H1 (cell line): ENCODE results near the gene GNG7. TPM values are rescaled to one million over a fixed set of nuclear protein-coding genes. Genes with fewer than 3 reads are reported as not detected.

ENCODE experiments used
- CTCF ChIA-PET: fragments of 300-600 bp; sonication (Branson Sonifier 250); formaldehyde crosslinking; loops from one replicate; lab custom pipeline; 2021; ENCODE audit not compliant: partially characterized antibody; lab: Charles Lee
- POLR2A ChIA-PET: fragments of 300-600 bp; sonication (Branson Sonifier 250); formaldehyde crosslinking; loops from one replicate; lab custom pipeline; 2021; ENCODE audit warnings: inconsistent platforms; ENCODE audit not compliant: partially characterized antibody; lab: Charles Lee
- DNase-seq, 2 experiments: peaks; one replicate each; pipeline versions ENCODE4 v3.0.0 to v3.0.0-alpha.2; 2010 to 2022; ENCODE audit warnings: low spot score in 2 of 2, low read depth in 1 of 2, mixed read lengths in 1 of 2
- FAIRE-seq: peaks from 2 replicates; lab custom pipeline; 2011; peaks lifted over from hg19 to GRCh38; lab: Jason Lieb, UNC
- H2AFZ ChIP-seq: 2 replicates; pipeline ENCODE4 v1.8.1; 2012; ENCODE audit warnings: low read length, inconsistent platforms
- H2AK5ac ChIP-seq: 2 replicates; pipeline ENCODE4 v1.6.1; 2013; ENCODE audit warnings: low read depth, low read length
- H2BK120ac ChIP-seq: replicated peaks from 2 replicates; pipeline ENCODE3; 2013; ENCODE audit warnings: low read depth, low read length, inconsistent platforms
- H2BK12ac ChIP-seq: 2 replicates; pipeline ENCODE4 v1.6.1; 2013; ENCODE audit warnings: low read depth, low read length
- H2BK15ac ChIP-seq: 2 replicates; pipeline ENCODE4 v1.6.1; 2013; ENCODE audit warnings: low read length
- H2BK20ac ChIP-seq: 2 replicates; pipeline ENCODE4 v1.6.1; 2013; ENCODE audit warnings: low read length
- H2BK5ac ChIP-seq: 2 replicates; pipeline ENCODE4 v1.6.1; 2013; ENCODE audit warnings: low read depth, low read length
- H3K14ac ChIP-seq: 2 replicates; pipeline ENCODE4 v1.6.1; 2013; ENCODE audit warnings: inconsistent platforms; ENCODE audit not compliant: insufficient read length
- H3K18ac ChIP-seq: 2 replicates; pipeline ENCODE4 v1.6.1; 2013; ENCODE audit warnings: low read length; ENCODE audit errors: extremely low read depth
- H3K23ac ChIP-seq: 2 replicates; pipeline ENCODE4 v1.6.1; 2013; ENCODE audit warnings: inconsistent platforms; ENCODE audit not compliant: insufficient read length
- H3K23me2 ChIP-seq: 2 replicates; pipeline ENCODE4 v1.6.1; 2013; ENCODE audit warnings: low read depth, low read length
- H3K27ac ChIP-seq: 2 replicates; pipeline ENCODE4 v1.6.1; 2011; ENCODE audit warnings: low read depth, low read length, inconsistent platforms
- H3K27me3 ChIP-seq, 4 experiments: replicated peaks in 1 of 4; 1 replicate in 1 of 4; 2 replicates in 3 of 4; pipeline versions ENCODE4 v1.6.1 to v1.8.1; 2011 to 2013; ENCODE audit warnings: low read length in 3 of 4, mild to moderate bottlenecking in 3 of 4, inconsistent platforms in 2 of 4, mixed read lengths in 2 of 4, moderate library complexity in 1 of 4; ENCODE audit not compliant: control insufficient read depth in 3 of 4, insufficient read depth in 3 of 4; ENCODE audit errors: extremely low read depth in 1 of 4
- H3K36me3 ChIP-seq, 4 experiments: 2 replicates each; pipeline versions ENCODE4 v1.6.1 to v1.8.1; 2011 to 2013; ENCODE audit warnings: mild to moderate bottlenecking in 4 of 4, low read length in 3 of 4, moderate library complexity in 2 of 4, control low read depth in 1 of 4, inconsistent platforms in 1 of 4; ENCODE audit not compliant: insufficient read depth in 4 of 4, control insufficient read depth in 2 of 4
- H3K4ac ChIP-seq: replicated peaks from 2 replicates; pipeline ENCODE3; 2013; ENCODE audit warnings: low read length, low read depth, mixed read lengths, inconsistent platforms; ENCODE audit not compliant: insufficient read length
- H3K4me1 ChIP-seq, 4 experiments: replicated peaks in 1 of 4; 1 replicate in 1 of 4; 2 replicates in 3 of 4; pipeline versions ENCODE4 v1.6.1 to v1.8.1; 2011 to 2013; ENCODE audit warnings: low read length in 3 of 4, inconsistent platforms in 2 of 4, mixed read lengths in 1 of 4; ENCODE audit not compliant: insufficient read depth in 4 of 4, control insufficient read depth in 3 of 4
- H3K4me2 ChIP-seq, 2 experiments: 2 replicates each; pipeline versions ENCODE4 v1.6.1 to v1.8.1; 2011 to 2013; ENCODE audit warnings: low read depth in 2 of 2, low read length in 2 of 2, control low read depth in 1 of 2, inconsistent platforms in 1 of 2, mild to moderate bottlenecking in 1 of 2; ENCODE audit not compliant: insufficient read depth in 1 of 2
- H3K4me3 ChIP-seq, 4 experiments: fragments of 200-600, 300-600 bp in 1 of 4; sonication (generic), shearing (Covaris generic), sonication (Bioruptor Twin) in 1 of 4; 2 replicates each; pipeline versions ENCODE4 v1.5.1 to v1.8.1; 2011 to 2016; ENCODE audit warnings: low read length in 4 of 4, low read depth in 3 of 4, control low read depth in 2 of 4, inconsistent platforms in 2 of 4, mild to moderate bottlenecking in 2 of 4, mixed read lengths in 1 of 4, moderate library complexity in 1 of 4; ENCODE audit not compliant: insufficient read depth in 2 of 4; ENCODE audit errors: extremely low read depth in 1 of 4
- H3K56ac ChIP-seq: replicated peaks from 2 replicates; pipeline ENCODE3; 2013; ENCODE audit warnings: low read depth, mild to moderate bottlenecking, mixed read lengths, low read length, inconsistent platforms; ENCODE audit not compliant: insufficient read length
- H3K79me1 ChIP-seq: 2 replicates; pipeline ENCODE4 v1.6.1; 2013; ENCODE audit warnings: low read depth, low read length, control low read depth
- H3K79me2 ChIP-seq, 2 experiments: 2 replicates each; pipeline versions ENCODE4 v1.6.1 to v1.8.1; 2012 to 2013; ENCODE audit warnings: low read length in 2 of 2, mild to moderate bottlenecking in 2 of 2, inconsistent platforms in 1 of 2; ENCODE audit not compliant: insufficient read depth in 2 of 2, control insufficient read depth in 1 of 2
- H3K9ac ChIP-seq, 4 experiments: replicated peaks in 1 of 4; 1 replicate in 1 of 4; 2 replicates in 3 of 4; pipeline versions ENCODE4 v1.6.1 to v1.8.1; 2011 to 2013; ENCODE audit warnings: low read depth in 3 of 4, low read length in 3 of 4, control low read depth in 2 of 4, mild to moderate bottlenecking in 2 of 4, moderate library complexity in 2 of 4, inconsistent platforms in 1 of 4; ENCODE audit errors: extremely low read depth in 1 of 4
- H3K9me3 ChIP-seq, 2 experiments: 2 replicates each; pipeline versions ENCODE4 v1.6.1 to v1.8.1; 2012 to 2013; ENCODE audit warnings: mild to moderate bottlenecking in 2 of 2, moderate library complexity in 2 of 2, control low read depth in 1 of 2, inconsistent platforms in 1 of 2, low read depth in 1 of 2, low read length in 1 of 2, mixed read lengths in 1 of 2; ENCODE audit not compliant: insufficient read depth in 2 of 2
- H4K20me1 ChIP-seq, 2 experiments: replicated peaks in 1 of 2; 2 replicates each; pipeline versions ENCODE3 to v1.8.1; 2011 to 2013; ENCODE audit warnings: inconsistent platforms in 2 of 2, low read length in 2 of 2, mild to moderate bottlenecking in 1 of 2; ENCODE audit not compliant: insufficient read depth in 2 of 2, control insufficient read depth in 1 of 2
- H4K5ac ChIP-seq: 2 replicates; pipeline ENCODE4 v1.6.1; 2013; ENCODE audit warnings: low read length, low read depth, mixed read lengths, inconsistent platforms; ENCODE audit not compliant: insufficient read length
- H4K8ac ChIP-seq: 2 replicates; pipeline ENCODE4 v1.8.0; 2013; ENCODE audit warnings: mild to moderate bottlenecking, moderate library complexity, low read length, inconsistent platforms; ENCODE audit not compliant: insufficient read depth; ENCODE audit errors: extremely low read depth
- H4K91ac ChIP-seq: replicated peaks from 2 replicates; pipeline ENCODE3; 2013; ENCODE audit warnings: low read length, mixed read lengths, inconsistent platforms; ENCODE audit not compliant: insufficient read length
- KDM4A ChIP-seq: IDR thresholded peaks from one replicate; pipeline ENCODE4 v1.7.1; 2012; ENCODE audit warnings: low read depth, mild to moderate bottlenecking, moderate library complexity, low read length, inconsistent platforms; ENCODE audit not compliant: severe bottlenecking
- POLR2A ChIP-seq, 2 experiments: IDR thresholded peaks; 1 replicate in 1 of 2; 2 replicates in 1 of 2; pipeline ENCODE4 v1.6.1; 2011; ENCODE audit warnings: low read depth in 2 of 2, low read length in 2 of 2, mild to moderate bottlenecking in 2 of 2; ENCODE audit errors: control extremely low read depth in 1 of 2
- POU5F1 ChIP-seq: IDR thresholded peaks from 2 replicates; pipeline ENCODE4 v1.6.1; 2011; ENCODE audit warnings: low read depth, mild to moderate bottlenecking, low read length, moderate library complexity
- RFX5 ChIP-seq: IDR thresholded peaks from 2 replicates; pipeline ENCODE4 v1.6.1; 2011; ENCODE audit warnings: low read depth, low read length, improper control_type of control experiment, borderline replicate concordance
- RXRA ChIP-seq: IDR thresholded peaks from 2 replicates; pipeline ENCODE4 v1.6.1; 2011; ENCODE audit warnings: low read depth, mild to moderate bottlenecking, low read length, moderate library complexity; ENCODE audit not compliant: insufficient read depth
- SAP30 ChIP-seq: fragments of 300-600 bp; sonication (generic); IDR thresholded peaks from 2 replicates; pipeline ENCODE4 v1.7.1; 2012; ENCODE audit warnings: low read length, moderate library complexity, mild to moderate bottlenecking, inconsistent platforms; ENCODE audit not compliant: insufficient read depth, insufficient replicate concordance
- SIX5 ChIP-seq: IDR thresholded peaks from 2 replicates; pipeline ENCODE4 v1.6.1; 2011; ENCODE audit warnings: mild to moderate bottlenecking, low read depth, low read length
- SP1 ChIP-seq: IDR thresholded peaks from 2 replicates; pipeline ENCODE4 v1.6.1; 2011; ENCODE audit warnings: low read depth, low read length
- TCF12 ChIP-seq: IDR thresholded peaks from 2 replicates; pipeline ENCODE4 v1.6.1; 2011; ENCODE audit warnings: low read depth, mild to moderate bottlenecking, low read length
- YY1 ChIP-seq: IDR thresholded peaks from 2 replicates; pipeline ENCODE4 v1.6.1; 2011; ENCODE audit warnings: low read depth, mild to moderate bottlenecking, low read length
- ZNF274 ChIP-seq: IDR thresholded peaks from 2 replicates; pipeline ENCODE4 v1.7.0; 2012; ENCODE audit warnings: low read length, borderline replicate concordance; ENCODE audit errors: extremely low read depth
- WGBS, 2 experiments: shearing (Covaris generic) in 1 of 2; methylation state at CpG; one replicate each; pipeline versions ENCODE4 v1.1.6 to v1.1.7; 2013 to 2015; ENCODE audit warnings: low lambda C conversion rate in 2 of 2, mixed read lengths in 2 of 2, inconsistent platforms in 1 of 2, low coverage in 1 of 2, missing lambda C conversion rate in 1 of 2; ENCODE audit not compliant: insufficient replicate concordance in 2 of 2, insufficient coverage in 1 of 2, insufficient read length in 1 of 2; ENCODE audit errors: extremely low coverage in 1 of 2, missing lambda C conversion rate in 1 of 2; 5-methylcytosine and 5-hydroxymethylcytosine counted together
- polyA plus RNA-seq, 7 experiments: library from polyadenylated mRNA; depleted of rRNA in 3 of 7; stranded (reverse) in 5 of 7; unstranded in 2 of 7; fragments of >200 nt in 5 of 7; fragments of 200-250 nt in 2 of 7; gene quantifications; 1 replicate in 5 of 7; 2 replicates in 1 of 7; 4 replicates in 1 of 7; pipeline versions ENCODE4 v1.2.1 to v1.2.3, GENCODE V29; 2011 to 2013; ENCODE audit warnings: missing spikeins in 2 of 7, mixed read lengths in 2 of 7
- total RNA-seq: library from RNA; stranded (reverse); fragmentation: NEBNext Ultra II Directional; extraction: Animal tissue kit (Norgen Biotek cat#: 25700); gene quantifications from 2 replicates; pipeline ENCODE4 v1.2.1, GENCODE V29; 2021
- TF ChIP-seq, protein P1 (sequence below): IDR thresholded peaks from 2 replicates; pipeline ENCODE4 v1.6.1; 2012; ENCODE audit warnings: inconsistent platforms

GNG7 gene
- total and polyA plus RNA-seq, 2 of the 8 experiments (the other 6 are each of a cell fraction or from before 2014, with no cell fraction given) = 2.8 to 7.8 TPM

DNA sequence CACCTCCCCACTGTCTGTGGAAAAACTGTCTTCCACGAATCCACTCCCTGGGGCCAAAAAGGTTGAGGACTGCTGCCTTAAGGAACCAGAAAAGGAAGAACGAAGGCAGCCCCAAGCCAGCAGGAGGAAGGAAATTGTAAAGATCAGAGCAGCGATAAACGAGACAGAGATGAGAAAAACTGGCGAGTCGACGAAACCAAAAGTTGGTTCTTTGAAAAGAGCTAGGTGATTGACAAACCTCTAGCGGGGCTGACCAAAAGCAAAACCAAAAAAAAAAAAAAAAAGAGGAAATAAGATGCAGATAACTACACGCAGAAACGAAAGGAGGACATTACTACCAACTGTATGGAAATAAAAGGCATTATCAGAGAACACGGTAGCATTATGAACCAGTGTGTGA, 149.6 kb downstream of the GNG7 start:
- POLR2A ChIA-PET = interaction anchor here (1.4 to 3.2 kb wide), 3 partner anchors 11 to 76 kb away, joined by 3 to 24 read pairs (median 12); no protein-coding TSS in a partner anchor
- H4K91ac ChIP-seq = no peak overlapping the region
- DNase-seq = no peak
- CTCF ChIA-PET = interaction anchor here (1.0 to 2.8 kb wide), 3 partner anchors 12 to 78 kb away, joined by 3 to 13 read pairs (median 4); no protein-coding TSS in a partner anchor
- no peak overlapping the region for H2AK5ac ChIP-seq
- no peaks in the 10 kb centered on the region; the same call in 1 of the 2 replicates for H3K23me2 ChIP-seq
- H3K4me2 ChIP-seq = no peak overlapping the region
- H4K5ac ChIP-seq = no peak overlapping the region
- no peak overlapping the region for H2BK12ac ChIP-seq
- no peak overlapping the region for H4K8ac ChIP-seq
- H2BK120ac ChIP-seq = no peak overlapping the region
- WGBS, 2 experiments = 93% methylated on average over 11 of the region's 11 CpGs; no CpG with 5 or more reads in 1 of the 2 experiments
- peaks cover 0 to 4% of the 10 kb centered on the region in 2 experiments for H4K20me1 ChIP-seq
- no peak overlapping the region for H3K27ac ChIP-seq
- no peak overlapping the region for H3K14ac ChIP-seq
- H3K79me2 ChIP-seq = no peaks in the 10 kb centered on the region
- H2BK15ac ChIP-seq = no peak overlapping the region
- no peak overlapping the region for H3K56ac ChIP-seq
- H3K4me3 ChIP-seq = no peak overlapping the region
- TF ChIP-seq YY1 (no peak), POLR2A (IDR thresholded peaks at IDR 0.05; ENCODE audit: control extremely low read depth in 1 of 2, low read depth in 2 of 2, low read length in 2 of 2) (no peak), SIX5 (no peak), TCF12 (no peak), POU5F1 (no peak), KDM4A (no peak), ZNF274 (no peak), SAP30 (no peak), RXRA (no peak), RFX5 (no peak), SP1 (no peak)
- TF ChIP-seq, protein P1, sequence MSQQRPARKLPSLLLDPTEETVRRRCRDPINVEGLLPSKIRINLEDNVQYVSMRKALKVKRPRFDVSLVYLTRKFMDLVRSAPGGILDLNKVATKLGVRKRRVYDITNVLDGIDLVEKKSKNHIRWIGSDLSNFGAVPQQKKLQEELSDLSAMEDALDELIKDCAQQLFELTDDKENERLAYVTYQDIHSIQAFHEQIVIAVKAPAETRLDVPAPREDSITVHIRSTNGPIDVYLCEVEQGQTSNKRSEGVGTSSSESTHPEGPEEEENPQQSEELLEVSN = no peak
- TF ChIP-seq, all 59 proteins: peak for 0
- no peaks in the 10 kb centered on the region for H3K36me3 ChIP-seq
- H3K9ac ChIP-seq = no peak overlapping the region
- peaks cover 0 to 10% (median 0%) of the 10 kb centered on the region in 4 experiments; a peak in 1 of 7 replicates for H3K4me1 ChIP-seq
- no peaks in the 10 kb centered on the region for H3K79me1 ChIP-seq
- H3K18ac ChIP-seq = no peak overlapping the region; the same call in 1 of the 2 replicates
- no peaks in the 10 kb centered on the region for H3K27me3 ChIP-seq
- H2BK20ac ChIP-seq = no peak overlapping the region
- no peak for FAIRE-seq
- H2BK5ac ChIP-seq = no peak overlapping the region
- H2AFZ ChIP-seq = no peak overlapping the region
- H3K23ac ChIP-seq = no peak overlapping the region
- H3K4ac ChIP-seq = no peak overlapping the region
- H3K9me3 ChIP-seq = no peaks in the 10 kb centered on the region; a peak in 1 of 4 replicates
